GM21528 (cell line): Measurements from ENCODE around the gene ARHGEF28.

Source experiments
- ATAC-seq: cut with Tn5 transposase; IDR thresholded peaks from one replicate; pipeline ENCODE4 v1.9.1; 2021; ENCODE audit warnings: mild to moderate bottlenecking, moderate library complexity; ENCODE audit not compliant: unreplicated experiment, low FRiP score

Gene ARHGEF28

DNA sequence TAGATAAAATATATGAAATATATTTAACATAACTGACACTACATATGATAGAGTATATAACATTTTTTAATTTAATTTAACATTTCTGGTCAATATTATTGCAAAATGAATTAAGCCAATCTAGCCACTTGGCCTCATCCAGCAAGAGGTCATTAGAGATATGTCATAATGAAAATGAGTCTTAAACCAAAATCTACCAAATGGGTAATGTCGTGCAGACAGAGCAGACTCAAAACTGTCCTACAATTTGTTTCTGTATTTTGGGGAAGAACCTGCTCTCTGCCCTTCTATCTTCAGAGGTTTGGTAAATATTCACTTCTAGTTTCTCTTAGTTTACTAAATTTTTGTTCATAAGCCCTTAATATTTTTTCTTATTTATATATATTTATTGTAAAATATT, 61.4 kb downstream of the ARHGEF28 start:
- no peak for ATAC-seq

DNA sequence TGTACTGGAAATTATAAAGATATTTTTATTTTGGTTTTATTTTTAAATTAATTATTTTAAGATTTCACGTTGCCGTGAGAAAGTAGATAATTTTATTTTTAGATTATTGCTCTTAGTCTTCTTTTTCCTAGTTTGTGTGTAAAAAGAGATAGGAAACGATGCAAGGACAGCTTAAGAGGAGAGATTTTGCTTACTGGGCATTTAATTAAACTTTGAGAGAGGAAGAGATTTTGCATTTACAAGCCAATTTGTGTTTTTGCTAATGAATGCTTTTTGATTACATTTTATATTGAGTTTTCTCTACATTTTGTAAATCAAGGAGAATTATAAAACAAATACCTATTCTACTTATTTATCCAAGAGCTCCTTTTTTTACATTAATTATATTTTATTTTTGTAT, 64.0 kb downstream of the ARHGEF28 start:
- ATAC-seq = no peak

DNA sequence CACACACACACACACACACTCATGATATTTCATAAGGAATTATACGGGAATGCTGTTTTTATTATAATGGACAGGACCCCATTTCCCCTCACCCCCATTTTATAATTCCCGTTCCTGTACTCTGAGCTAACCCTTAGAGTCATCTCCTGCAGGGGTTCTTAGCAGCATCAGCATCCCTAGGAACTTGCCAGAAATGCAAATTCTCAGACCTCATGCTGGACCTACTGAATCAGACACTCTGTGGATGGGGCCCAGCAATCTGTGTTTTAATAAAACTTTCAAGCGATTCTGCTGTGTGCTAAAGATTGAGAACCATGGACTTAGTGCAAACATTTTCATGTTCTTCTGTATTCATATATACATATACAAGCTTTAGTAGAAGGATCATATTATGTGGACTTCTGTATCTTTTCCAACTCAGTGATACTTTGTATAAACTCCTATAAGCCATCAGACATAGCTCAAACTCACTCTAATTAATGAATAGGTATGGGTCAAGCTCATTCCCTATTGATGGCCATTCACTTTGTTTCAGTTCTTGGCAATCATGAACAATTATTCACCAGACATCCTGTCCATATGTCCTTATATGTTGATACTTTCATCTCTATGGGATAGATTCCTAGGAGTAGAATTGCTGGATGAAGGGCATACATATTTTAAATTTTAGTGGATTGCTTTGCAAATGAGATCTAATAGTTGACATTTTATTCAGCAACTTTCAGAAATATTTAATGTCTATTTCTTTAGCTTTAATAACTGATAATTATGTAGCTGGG, 65.5 kb downstream of the ARHGEF28 start:
- no peak for ATAC-seq

DNA sequence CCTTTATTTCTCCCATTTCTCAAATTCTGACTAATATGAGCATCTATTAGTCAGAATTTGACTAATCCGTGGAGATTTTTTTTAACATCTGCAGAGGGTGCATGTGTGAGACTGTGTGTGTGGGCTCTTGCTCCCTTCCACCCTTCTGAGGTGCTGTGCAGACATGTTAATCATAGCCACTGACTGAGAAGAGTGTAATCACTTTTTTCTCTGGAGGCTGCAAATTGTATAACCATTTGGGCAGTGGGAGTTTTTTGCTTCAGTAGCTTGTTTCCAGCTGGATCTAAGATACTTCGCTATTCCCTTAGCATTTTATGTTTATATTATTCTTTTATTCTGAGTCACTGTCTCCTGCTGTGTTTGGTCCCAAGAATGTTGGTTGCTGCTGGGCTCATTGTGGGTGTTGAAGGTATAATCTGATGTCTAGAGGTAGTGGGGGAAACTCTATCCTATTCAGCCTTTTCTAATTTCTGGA, 66.2 kb downstream of the ARHGEF28 start:
- ATAC-seq = no peak

DNA sequence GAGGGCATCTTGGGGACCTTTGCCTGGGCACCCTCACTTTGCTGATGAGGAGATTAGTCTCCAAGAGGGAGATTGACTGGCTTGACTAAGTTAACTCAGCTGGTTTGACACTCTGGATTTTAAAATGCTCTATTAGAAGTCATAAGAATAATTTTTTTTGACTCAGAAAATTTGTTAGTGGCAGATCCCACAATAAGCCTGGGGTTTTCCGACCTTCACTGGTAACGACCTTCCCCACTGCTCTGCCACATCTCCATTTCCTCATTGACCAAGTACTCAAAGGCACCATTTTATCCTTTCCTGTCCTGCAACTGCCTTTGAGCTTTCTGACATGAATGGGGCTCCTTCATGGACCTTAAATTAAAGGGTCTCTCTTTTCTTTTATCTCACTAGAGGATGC, 67.0 kb downstream of the ARHGEF28 start:
- no peak for ATAC-seq

DNA sequence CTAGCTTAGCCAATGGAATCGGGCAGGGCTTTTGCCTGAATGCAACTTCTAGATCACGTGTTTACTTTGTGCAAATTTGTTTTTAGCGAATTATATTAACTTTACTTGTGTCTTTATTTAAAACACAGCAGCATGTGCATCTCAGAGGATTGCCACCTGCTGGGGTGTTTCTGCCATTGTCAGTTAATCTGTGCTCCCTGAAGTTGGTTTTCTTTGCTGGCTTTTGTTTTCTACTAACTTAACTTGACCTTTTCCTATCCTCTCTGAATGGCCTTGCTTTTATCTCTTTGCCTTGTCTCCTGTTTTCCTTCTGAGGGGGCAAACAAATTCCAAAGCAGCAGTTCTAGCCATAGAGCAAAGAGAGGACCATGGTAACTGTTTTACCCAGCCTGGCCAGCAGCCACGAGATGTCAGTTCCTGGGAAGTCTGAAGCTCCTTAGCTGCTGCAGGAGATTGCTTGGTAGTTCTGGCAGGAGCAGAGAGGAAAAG, 67.6 kb downstream of the ARHGEF28 start:
- ATAC-seq = peak; percentile 22

DNA sequence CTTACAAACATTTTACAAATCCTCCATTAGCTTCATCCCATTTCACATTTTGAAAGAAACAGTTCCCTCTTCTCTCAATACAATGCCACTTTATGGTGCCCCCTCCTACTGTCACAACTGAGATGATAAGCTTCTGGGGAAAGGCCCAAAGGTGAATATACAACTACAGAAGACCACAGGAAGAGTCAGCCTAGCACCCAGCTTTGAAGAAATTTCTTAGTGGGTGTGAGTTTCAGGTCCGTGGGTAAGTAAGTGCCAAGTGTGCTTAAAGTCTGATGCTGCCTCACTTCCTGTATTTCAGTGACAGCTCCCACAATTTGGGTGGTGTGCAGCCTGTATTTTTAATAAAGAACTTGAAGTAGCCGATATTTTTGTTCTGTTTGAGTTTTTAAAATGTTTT, 68.1 kb downstream of the ARHGEF28 start:
- peak; percentile 73 for ATAC-seq

DNA sequence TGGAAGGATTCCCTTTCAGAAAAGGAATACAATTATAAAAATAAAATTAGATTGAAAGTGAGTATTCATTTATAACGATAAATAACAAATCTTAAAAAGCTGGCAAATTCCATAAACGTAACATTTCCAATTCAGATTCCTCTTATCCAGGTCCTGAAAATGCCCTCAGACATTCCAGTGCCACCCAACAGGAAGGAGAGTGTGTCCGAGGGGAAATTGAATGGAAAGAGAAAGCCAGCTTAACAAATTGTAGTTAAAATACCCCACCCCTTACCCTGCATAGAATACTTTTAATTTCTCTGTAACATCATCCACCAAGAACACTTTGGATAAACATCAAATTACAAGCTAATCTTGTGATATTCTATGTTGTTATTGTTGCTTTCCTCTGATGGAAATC, 72.0 kb downstream of the ARHGEF28 start:
- no peak for ATAC-seq

DNA sequence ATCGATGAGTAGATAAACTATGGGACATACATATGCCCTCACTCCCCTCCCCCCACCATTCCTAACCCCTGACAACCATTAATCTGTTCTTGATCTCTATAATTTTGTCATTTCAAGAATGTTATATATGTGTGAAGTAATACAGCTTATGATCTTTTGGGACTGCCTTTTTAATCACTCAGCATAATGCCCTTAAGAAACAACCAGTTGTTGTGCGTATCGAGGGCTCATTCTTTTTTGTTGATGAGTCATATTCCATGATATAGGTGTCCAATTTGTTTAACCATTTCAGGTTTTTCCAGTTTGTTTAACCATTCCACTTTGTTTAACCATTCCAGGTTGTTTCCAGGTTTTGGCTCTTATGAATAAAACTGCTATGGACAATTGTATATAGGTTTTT, 75.6 kb downstream of the ARHGEF28 start:
- no peak for ATAC-seq

DNA sequence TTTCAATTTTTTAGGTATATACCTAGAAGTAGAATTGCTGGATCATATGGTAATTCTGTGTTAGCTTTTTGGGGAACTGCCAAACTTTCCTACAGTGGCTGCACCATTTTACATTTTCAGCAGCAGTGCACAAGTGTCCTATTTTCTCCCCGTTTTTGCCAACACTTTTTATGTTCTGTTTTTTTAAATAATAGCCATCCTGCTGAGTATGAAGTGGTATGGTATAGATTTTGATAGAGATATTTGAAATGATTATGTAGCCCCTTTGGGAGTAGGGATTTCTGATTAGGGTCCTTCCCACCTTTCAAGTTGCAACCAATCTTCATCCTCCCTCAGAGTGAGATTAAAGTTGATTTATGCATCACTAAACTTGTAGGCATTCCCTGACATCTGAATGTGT, 76.5 kb downstream of the ARHGEF28 start:
- no peak for ATAC-seq

DNA sequence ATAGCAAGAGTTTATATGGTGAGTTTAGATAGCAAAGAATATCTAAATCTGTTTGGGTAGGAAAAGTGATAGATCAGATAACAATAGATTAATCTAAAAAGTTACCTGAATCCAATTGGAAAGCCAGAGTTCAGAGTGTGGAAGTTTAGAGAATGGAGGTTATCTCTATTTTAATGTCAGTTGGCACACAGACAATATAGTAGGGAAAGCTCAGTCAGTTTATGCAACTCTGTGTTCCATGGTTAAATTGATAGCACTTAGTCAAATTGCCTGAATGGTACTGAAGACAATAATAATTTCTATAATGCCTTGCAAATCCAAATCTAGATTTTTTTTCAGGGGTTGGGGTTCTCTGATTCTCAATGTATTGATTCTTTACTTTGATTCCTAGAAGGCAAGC, 77.0 kb downstream of the ARHGEF28 start:
- no peak for ATAC-seq

DNA sequence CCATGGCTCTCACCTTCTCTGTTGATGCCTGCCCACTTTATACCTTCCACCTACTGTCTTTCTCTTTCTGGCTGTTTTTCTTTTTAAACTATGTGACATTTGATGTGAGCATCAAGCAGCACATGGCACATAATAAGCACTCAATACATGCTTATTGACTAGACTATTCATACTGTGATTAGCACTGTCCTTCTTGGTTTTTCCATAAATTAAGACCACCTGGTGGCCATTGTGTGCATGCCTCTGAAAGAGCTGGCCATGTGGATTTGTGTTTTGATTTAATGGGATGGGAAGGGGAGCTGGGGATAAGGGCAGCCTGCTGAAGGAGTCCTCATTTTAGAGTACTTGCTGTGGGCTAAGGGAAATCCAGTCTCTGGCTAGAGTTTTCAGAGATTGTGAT, 79.4 kb downstream of the ARHGEF28 start:
- no peak for ATAC-seq

DNA sequence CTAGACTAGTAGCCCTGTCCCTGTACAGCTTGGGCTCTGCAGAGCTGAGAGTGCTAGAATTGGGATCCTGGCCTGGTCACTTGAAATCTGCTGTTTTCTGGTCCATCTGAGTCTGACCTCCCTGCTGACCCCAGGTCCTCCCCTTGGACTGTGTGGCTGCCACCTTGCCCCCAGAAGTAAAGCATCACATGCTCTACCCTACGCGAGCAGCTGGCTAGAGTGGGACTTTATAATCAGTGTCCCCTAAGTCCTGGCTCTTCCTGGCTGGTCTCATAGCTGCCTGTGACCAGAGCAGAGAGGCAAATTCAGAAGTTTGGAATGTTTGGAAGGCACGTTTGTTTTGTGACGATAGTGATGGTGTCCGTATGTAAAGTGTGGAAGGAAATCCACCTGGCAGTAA, 81.0 kb downstream of the ARHGEF28 start:
- no peak for ATAC-seq

DNA sequence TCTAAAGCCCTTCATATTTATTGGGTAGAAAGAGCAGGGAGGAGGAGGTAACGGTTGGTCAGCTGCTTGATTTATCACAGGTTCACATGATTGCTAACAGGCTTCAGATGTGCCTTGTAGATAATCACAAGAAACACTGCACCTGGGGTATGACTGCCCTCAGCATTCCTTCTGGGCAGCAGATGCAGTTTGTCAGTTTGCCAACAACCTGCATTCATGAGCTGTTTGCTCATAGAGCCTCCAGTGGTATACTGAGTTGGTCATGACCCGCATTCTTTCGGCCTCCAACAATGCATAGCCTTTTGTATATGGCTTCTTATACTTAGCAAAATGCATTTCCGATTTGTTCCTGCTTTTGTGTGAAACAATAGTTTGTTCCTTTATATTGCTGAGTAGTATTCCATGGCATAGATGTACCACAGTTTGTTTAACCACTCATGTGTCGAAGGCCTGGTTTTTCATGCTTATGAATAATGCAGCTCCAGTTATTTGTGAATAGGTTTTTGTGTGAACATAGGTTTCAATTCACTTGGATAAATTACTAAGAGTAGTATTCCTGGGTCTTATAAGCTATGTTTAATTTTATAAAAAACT, 83.6 kb downstream of the ARHGEF28 start:
- no peak for ATAC-seq

DNA sequence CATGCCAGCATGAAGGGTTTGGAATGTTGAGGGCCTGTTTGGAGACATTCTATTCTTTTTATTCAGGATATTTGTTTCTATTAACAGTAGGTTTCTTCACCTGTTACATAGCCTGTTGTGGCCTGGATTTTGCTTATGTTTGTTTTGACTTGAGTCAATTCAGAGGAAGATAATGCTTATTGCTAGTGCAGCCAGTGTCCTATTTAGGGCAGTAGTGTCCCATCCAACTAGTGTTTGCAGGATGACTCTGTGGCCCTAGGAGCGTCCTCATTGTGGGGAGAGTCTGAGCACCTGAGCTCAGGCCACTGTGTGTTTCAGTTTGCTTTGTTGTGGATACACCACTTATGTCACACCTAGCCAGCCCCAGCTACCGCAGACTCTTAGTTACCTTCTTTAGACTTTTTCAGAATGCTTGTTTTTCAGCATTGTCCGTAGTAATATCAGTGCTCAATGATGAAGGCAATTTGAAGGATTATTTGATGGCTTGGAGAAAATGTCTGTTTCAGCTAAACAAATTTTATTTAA, 90.3 kb downstream of the ARHGEF28 start:
- ATAC-seq = no peak

DNA sequence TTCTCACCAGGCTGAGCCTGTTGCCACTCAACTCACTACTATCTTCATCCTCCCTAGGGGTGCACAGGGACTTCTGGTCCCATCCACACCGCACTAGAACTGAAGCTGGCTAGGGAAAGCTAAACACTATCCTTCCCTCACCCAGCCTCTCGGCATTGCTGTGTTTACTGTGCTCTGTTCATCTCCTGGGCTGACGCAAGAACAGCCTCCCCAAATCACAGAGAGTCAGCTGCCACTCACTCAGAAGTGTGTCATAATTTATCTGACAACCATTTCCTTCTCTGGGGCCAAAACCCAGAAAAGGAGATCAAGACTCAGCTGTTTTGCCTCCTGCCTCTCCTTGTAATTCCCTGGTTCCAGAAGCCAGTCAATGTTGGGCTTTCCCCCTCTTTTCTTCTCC, 92.8 kb downstream of the ARHGEF28 start:
- no peak for ATAC-seq

DNA sequence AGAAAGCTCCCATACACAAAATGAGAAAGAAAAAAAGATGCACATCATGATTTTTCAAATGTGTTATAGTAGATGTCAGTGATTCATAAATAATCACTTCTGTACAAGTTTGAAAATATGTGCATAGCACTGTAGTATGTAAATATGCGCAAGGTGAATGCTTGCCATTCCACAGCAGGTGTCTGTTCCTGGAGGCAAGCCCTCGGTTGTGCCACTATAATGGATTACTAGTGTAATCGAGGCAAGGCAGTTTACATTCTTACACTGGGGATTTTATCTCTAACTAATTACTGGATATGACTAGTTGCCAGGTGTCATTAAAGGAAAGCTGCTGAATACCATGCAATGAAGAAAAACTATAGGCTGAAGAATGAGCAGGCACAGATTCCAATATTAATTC, 93.6 kb downstream of the ARHGEF28 start:
- ATAC-seq = no peak

DNA sequence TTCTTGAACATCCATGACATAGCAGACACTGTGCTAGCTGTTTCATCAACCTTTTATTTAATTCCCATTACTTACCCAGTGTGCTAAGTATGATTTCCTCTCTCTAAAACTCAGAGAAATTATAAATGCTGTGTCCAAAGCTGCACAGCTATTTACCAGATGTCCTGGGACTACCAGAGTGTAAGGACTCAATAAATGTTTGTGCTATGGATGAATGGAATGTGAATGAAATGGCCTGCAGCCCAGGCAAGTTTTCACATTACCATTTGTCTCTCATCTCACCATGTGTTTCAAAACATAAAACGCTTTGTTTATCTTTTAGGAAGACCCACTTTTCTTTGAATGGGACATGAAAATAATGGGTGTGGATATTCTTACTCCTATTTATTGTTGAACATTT, 96.2 kb downstream of the ARHGEF28 start:
- no peak for ATAC-seq

DNA sequence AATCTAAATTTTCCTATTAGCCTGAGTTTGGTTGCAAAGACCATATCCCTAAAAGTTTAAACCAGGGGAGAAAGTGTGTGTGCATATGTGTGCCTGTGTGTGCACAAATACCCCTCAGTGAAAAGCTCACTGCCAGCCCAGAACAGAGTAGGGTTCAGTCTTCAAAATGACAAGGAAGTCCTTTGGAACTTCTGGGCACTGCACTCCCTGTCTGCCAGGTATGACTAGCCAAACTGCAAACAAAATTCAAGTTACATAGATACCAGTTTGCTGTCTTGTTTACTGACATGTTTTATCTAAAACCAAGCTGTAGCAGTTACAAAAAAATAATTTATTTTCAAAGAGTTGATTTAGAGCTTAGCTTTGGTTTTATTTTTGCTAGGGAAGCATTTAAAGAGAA, 100.1 kb downstream of the ARHGEF28 start:
- ATAC-seq = no peak

DNA sequence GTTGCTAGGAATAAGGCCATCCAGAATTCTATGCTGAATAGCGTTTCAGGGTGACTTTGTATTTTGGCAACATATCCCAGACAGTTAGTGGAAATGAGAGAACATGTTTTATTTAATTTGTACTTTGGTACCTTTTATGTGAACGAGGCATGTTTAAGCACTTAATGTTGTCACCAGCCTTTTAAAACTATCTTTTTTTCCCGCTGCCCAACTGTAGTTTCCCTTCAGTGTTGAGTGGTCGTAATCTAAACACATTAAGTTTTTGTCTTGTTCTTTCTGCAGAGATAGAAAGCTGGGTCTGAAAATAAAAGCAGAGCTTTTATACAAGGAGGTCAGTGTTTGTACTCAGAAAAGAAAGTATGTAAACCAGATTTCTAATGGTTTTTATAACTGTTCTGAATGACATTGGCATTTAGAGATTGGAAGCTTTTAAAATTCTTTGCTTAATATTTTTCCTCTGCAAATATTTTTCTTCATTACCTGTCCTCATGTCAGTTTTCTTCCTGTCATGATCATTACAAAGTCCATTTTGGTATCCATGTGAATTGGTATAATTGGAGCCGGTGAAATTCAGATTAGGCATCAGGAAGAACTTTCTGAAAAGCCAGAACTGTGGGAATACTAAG, 100.7 kb downstream of the ARHGEF28 start:
- no peak for ATAC-seq

DNA sequence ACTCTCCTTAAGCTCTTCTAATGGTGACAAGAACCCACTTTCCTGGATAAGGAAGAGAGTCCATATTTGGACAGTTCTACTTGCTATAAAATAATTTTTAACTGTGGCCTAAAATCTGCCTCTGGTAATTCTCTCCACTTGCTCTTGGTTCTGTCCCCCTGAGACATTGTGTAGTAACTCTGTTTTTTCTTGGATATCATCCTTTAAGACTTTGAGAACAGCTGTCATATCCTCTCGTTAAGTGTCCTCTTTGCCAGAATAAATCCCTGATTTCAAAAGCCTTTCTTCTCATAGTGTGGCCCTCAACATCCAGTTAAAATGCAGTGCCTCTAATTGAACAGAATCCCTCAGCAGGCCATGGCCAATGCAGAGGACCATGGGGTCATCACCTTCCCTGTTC, 101.5 kb downstream of the ARHGEF28 start:
- no peak for ATAC-seq
